22Rv1 (cell line): ENCODE results near the gene ADCY2.
A peak's percentile ranks its signal among the peaks of the same experiment; 100 is the strongest.

Experiments used
- H3K27ac ChIP-seq: fragments of 450-650 bp; 2 replicates; pipeline ENCODE4 v1.5.1; 2017
- ZFX ChIP-seq: fragments of 450-650 bp; IDR thresholded peaks from 2 replicates; pipeline ENCODE4 v1.6.1; 2017; ENCODE audit warnings: antibody characterized with exemption, borderline replicate concordance
- TF ChIP-seq, protein P1 (sequence below): fragments of 450-650 bp; IDR thresholded peaks from 2 replicates; pipeline ENCODE4 v1.5.1; 2017; ENCODE audit warnings: mild to moderate bottlenecking

ADCY2 gene

DNA sequence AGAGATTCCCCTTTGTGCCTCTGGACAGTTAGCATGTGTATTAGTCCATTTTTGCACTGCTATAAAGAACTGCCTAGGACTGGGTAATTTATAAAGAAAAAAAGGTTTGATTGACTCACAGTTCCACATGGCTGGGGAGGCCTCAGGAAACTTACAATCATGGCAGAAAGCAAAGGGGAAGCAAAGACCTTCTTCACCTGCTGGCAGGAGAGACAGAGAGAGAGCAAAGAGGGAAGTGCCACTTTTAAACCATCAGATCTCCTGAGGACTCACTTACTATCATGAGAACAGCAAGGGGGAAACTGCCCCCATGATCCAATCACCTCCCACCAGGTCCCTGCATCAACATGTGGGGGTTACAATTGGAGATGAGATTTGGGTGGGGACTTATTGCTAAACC, 449.0 kb downstream of the ADCY2 start:
- TF ChIP-seq, protein P1, sequence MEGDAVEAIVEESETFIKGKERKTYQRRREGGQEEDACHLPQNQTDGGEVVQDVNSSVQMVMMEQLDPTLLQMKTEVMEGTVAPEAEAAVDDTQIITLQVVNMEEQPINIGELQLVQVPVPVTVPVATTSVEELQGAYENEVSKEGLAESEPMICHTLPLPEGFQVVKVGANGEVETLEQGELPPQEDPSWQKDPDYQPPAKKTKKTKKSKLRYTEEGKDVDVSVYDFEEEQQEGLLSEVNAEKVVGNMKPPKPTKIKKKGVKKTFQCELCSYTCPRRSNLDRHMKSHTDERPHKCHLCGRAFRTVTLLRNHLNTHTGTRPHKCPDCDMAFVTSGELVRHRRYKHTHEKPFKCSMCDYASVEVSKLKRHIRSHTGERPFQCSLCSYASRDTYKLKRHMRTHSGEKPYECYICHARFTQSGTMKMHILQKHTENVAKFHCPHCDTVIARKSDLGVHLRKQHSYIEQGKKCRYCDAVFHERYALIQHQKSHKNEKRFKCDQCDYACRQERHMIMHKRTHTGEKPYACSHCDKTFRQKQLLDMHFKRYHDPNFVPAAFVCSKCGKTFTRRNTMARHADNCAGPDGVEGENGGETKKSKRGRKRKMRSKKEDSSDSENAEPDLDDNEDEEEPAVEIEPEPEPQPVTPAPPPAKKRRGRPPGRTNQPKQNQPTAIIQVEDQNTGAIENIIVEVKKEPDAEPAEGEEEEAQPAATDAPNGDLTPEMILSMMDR = no peak
- no peak for TF ChIP-seq ZFX
- H3K27ac ChIP-seq = no peak overlapping the region

DNA sequence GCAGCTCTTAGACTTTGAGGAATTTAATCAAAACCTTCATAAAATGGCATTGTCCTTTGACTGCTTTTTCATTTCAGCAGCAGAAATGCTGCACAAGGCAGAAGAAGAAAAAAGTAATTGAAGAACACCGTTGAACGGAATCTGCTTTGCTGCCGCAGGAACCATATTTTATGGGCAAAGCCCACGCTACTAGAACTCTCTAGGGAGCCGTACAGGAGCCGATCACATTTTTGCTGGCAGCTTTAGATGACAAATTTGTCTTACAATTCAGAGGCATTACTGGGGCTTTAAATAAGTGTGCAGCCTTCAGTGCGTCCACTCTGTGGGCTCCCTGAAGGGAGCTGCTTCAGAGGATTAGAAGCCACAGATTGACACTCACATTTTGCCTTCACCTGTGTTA, 449.6 kb downstream of the ADCY2 start:
- TF ChIP-seq, protein P1 = no peak
- no peak for TF ChIP-seq ZFX
- H3K27ac ChIP-seq = no peak overlapping the region

DNA sequence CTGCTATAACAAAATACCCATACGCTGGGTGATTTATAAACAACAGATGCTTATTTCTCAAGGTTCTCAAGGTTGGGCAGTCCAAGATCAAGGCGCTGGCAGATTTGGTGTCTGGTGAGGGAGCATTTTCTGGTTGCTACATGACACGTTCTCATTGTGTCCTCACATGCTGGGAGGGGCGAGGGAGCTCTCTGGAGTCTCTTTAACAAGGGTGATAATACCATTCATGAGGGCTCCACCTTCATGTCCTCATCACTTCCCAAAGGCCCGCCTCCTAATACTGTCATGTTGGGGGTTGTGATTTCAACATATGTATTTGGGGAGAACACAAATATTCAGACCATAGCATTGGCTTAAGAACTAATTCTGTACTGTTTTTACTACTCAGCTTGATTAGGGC, 450.4 kb downstream of the ADCY2 start:
- TF ChIP-seq ZFX = no peak
- TF ChIP-seq, protein P1 = no peak
- H3K27ac ChIP-seq = no peak overlapping the region

DNA sequence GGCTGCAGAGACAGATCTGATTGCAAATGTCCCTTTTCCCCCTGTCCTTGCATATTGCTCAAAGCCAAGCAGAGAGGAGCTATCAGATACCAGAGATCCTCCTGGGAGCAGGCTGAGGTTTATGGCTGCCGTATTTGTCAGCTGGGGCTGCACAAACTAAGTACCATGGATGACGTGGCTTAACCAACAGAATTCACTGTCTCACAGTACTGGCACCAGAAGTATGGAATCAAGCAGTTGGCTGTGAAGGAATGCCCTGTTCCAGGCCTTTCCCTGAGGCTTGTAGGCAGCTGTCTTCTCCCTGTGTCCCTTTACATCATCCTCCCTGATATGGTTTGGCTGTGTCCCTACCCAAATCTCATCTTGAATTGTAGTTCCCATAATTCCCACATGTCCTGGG, 452.4 kb downstream of the ADCY2 start:
- TF ChIP-seq, protein P1 = no peak
- TF ChIP-seq ZFX = no peak
- H3K27ac ChIP-seq = no peak overlapping the region

DNA sequence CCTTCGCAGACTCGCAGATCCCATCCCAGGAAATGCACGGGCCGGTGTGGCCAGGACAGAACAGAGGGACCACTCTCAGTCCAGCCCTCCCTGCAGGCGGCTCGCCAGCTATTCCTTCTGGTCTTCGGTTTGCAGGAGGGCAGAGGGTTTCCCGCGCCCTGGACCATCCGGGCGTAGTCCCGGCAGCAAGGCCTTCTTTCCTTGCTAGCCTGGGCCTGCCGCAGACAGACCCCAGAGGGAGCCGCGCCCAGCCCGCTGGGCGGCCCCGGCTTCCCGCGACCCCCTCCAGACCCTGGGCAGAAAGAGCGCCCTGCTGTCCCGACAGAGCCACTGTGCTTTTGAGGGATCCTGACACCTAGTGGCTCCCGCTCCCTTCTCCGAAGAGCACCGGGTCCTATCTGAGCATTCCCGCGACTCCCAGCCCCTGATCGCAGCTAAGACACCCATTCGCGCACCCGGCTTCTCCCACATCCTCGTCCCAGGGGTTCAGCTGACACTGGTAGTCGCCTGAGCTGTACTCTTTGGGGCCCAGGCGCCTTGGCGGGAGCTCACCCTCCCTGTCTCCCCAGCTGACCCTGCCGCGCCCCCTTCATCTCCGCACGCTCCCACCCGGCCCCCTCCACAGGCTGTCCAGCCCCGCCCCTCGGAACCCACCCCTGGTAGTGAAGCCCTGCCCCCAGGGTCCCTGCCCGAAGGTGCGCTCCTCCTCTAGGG, 453.9 kb downstream of the ADCY2 start:
- H3K27ac ChIP-seq = no peak overlapping the region
- TF ChIP-seq, protein P1 = no peak
- no peak for TF ChIP-seq ZFX

DNA sequence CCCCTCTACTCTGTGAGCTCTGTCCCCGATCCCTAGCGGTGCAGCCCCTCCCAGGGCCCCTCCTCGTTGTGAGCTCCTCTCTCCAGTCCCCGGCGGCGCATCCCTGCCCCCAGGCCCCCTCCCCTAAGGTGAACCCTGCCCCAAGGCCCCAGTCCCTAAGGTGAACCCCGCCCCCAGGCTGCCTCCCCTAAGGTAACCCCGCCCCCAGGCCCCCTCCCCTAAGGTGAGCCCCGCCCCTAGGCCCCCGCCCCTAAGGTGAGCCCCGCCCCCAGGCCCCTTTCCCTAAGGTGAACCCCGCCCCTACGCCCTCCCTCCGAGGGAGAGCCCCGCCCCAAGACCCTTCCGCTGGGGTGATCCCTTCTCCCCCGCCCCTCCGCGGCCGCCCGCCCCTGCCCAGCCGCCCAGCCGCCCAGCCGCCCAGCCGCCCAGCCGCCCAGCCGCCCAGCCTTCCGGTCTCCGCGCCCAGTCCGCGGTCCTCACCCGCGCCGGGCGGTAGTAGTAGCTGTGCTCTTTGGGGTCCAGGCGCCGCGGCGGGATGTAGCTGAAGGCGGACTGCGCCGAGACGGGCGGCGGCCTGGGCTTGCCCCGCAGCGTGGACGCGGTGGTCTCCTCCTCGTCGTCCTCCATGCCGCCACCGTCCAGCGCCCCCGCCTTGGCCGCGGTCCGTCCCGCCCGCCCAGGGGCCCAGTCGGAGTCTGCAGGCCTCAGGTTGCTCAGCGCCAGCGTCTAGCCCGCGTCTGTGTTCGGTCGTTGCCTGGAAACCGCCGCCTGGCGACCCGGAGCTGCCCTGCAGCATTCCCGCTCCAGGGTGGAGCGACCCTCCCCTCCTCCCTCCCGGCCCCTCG, 454.7 kb downstream of the ADCY2 start, which contains the start of gene CFAP90:
TSS of gene CFAP90 (minus strand) at position 739 of the 845 bp plus-strand sequence. CDS start at position 627, 112 bp downstream.
- TF ChIP-seq, protein P1 = peak; percentile 45
- no peak for TF ChIP-seq ZFX
- peak within 1 kb of the TSS; percentile 61 for H3K27ac ChIP-seq

DNA sequence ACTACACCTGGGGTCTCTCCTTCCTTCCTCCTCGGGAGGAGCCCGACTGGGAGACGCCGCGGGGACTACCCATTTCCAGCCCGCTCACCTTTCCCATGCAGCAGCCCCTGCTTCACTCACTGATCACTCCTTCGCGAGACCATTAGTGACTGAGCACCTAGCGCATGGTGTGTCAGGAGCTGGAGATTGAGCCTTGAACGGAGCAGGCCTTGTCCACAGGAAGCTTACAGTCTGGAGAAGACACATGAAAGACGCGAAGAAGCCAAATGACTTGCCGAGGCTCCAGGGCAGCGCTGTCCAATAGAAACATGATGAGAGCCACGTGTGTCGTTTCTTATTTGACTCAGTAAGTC, 455.3 kb downstream of the ADCY2 start:
- TF ChIP-seq, protein P1 = peak; percentile 12
- TF ChIP-seq ZFX = no peak
- H3K27ac ChIP-seq = peak overlapping the region; percentile 61
